Measurements from ENCODE around the gene CNP. TPM values are rescaled to one million over a fixed set of nuclear protein-coding genes. Genes with fewer than 3 reads are reported as not detected.

The CNP gene
- total and polyA plus RNA-seq, 2 donors (not counting 1 experiment from before 2014, with no cell fraction given) = 19.0 to 45.2 TPM

GRCh38 chr17:41959030-41959335 lies 7.6 kb upstream of the CNP start:
- no peaks in the 10 kb centered on the region for H3K9me3 ChIP-seq (ENCODE audit: control extremely low read depth in 1 of 3, control insufficient read depth in 2 of 3, insufficient read depth in 1 of 3, low read length in 2 of 3)
- no peak overlapping the region for H2AFZ ChIP-seq (ENCODE audit: insufficient read depth, low read depth, low read length, poor library complexity, severe bottlenecking)
- H3K27me3 ChIP-seq (replicated peaks in 1 of 4; ENCODE audit: control extremely low read depth in 1 of 4, control insufficient read depth in 3 of 4, insufficient read depth in 4 of 4, low read length in 3 of 4) = no peaks in the 10 kb centered on the region
- no peaks in the 10 kb centered on the region for H3K79me2 ChIP-seq (ENCODE audit: control insufficient read depth, insufficient read depth, low read length)
- Mint-ChIP-seq H3K4me1 (no peaks in the 10 kb centered on the region), H3K27me3 (no peaks in the 10 kb centered on the region), H3K9me3 (ENCODE audit: insufficient read depth) (no peaks in the 10 kb centered on the region), H3K27ac (no peak overlapping the region), H3K4me3 (no peak overlapping the region)
- intact Hi-C loops (cut with micrococcal nuclease) = no loop called here
- no peak overlapping the region for H3K27ac ChIP-seq (ENCODE audit: low read length in 2 of 2)
- ChIA-PET POLR2A (interaction anchor here (0.6 kb wide), 1 partner anchor 59 kb away, joined by 3 read pairs; no protein-coding TSS in a partner anchor), CTCF (interaction anchor here (0.7 to 11.6 kb wide), 9 partner anchors 10 to 222 kb away, joined by 3 to 115 read pairs (median 3); partner anchors contain the start of genes DHX58, HSPB9, KAT2A and NKIRAS2)
- no peak overlapping the region for H3K4me2 ChIP-seq (replicated peaks; ENCODE audit: low read depth, low read length, poor library complexity, severe bottlenecking)
- no peak overlapping the region for H3K4me3 ChIP-seq (ENCODE audit: control extremely low read depth in 1 of 5, extremely low read depth in 1 of 5, insufficient read depth in 1 of 5, low read depth in 2 of 5, low read length in 4 of 5)
- H4K20me1 ChIP-seq (ENCODE audit: control insufficient read depth, insufficient read depth, low read length, poor library complexity, severe bottlenecking) = no peaks in the 10 kb centered on the region
- no peaks in the 10 kb centered on the region for H3K36me3 ChIP-seq (replicated peaks in 1 of 2; ENCODE audit: control extremely low read depth in 1 of 2, control insufficient read depth in 1 of 2, extremely low read depth in 1 of 2, insufficient read depth in 2 of 2, low read length in 1 of 2)
- DNase-seq (no peak), ATAC-seq (ENCODE audit: low read depth) (no peak)
- H3K4me1 ChIP-seq (ENCODE audit: control insufficient read depth in 2 of 2, insufficient read depth in 2 of 2, low read length in 2 of 2) = peaks cover 0 to 6% of the 10 kb centered on the region in 2 donors
- TF ChIP-seq EZH2 (IDR thresholded peaks at IDR 0.05; ENCODE audit: borderline replicate concordance, insufficient read depth, low read depth, low read length, poor library complexity, severe bottlenecking) (no peak), CTCF (IDR thresholded peaks at IDR 0.05) (no peak)
- no peak overlapping the region for H3K9ac ChIP-seq (ENCODE audit: low read length)
- WGBS (ENCODE audit: insufficient coverage) = 89% methylated on average over 2 of the region's 2 CpGs

- Histone ChIP-seq H3K9ac (ENCODE audit: low read length) (no peak overlapping the region), H3K27ac (ENCODE audit: low read length in 2 of 2) (no peak overlapping the region), H3K4me2 (replicated peaks; ENCODE audit: low read depth, low read length, poor library complexity, severe bottlenecking) (no peak overlapping the region), H3K4me1 (ENCODE audit: control insufficient read depth in 2 of 2, insufficient read depth in 2 of 2, low read length in 2 of 2) (peaks cover 0 to 6% of the 10 kb centered on the region in 2 donors), H3K9me3 (ENCODE audit: control extremely low read depth in 1 of 3, control insufficient read depth in 2 of 3, insufficient read depth in 1 of 3, low read length in 2 of 3) (no peaks in the 10 kb centered on the region), H4K20me1 (ENCODE audit: control insufficient read depth, insufficient read depth, low read length, poor library complexity, severe bottlenecking) (no peaks in the 10 kb centered on the region), H2AFZ (ENCODE audit: insufficient read depth, low read depth, low read length, poor library complexity, severe bottlenecking) (no peak overlapping the region), H3K4me3 (ENCODE audit: control extremely low read depth in 1 of 5, extremely low read depth in 1 of 5, insufficient read depth in 1 of 5, low read depth in 2 of 5, low read length in 4 of 5) (no peak overlapping the region), H3K27me3 (replicated peaks in 1 of 4; ENCODE audit: control extremely low read depth in 1 of 4, control insufficient read depth in 3 of 4, insufficient read depth in 4 of 4, low read length in 3 of 4) (no peaks in the 10 kb centered on the region), H3K36me3 (replicated peaks in 1 of 2; ENCODE audit: control extremely low read depth in 1 of 2, control insufficient read depth in 1 of 2, extremely low read depth in 1 of 2, insufficient read depth in 2 of 2, low read length in 1 of 2) (no peaks in the 10 kb centered on the region), H3K79me2 (ENCODE audit: control insufficient read depth, insufficient read depth, low read length) (no peaks in the 10 kb centered on the region)
- ATAC-seq (ENCODE audit: low read depth) (no peak), DNase-seq (no peak)
- 83% methylated on average over 17 of the region's 17 CpGs for WGBS (ENCODE audit: insufficient coverage)
- H3K27ac Mint-ChIP-seq = no peak overlapping the region
- H3K4me1 Mint-ChIP-seq = no peaks in the 10 kb centered on the region
- CTCF ChIA-PET = interaction anchor here (0.8 to 11.6 kb wide), 11 partner anchors 11 to 161 kb away, joined by 3 to 115 read pairs (median 5); partner anchors contain the start of genes DHX58, HSPB9, KAT2A and NKIRAS2
- POLR2A ChIA-PET = interaction anchor here (0.5 to 0.6 kb wide), 2 partner anchors 12 to 59 kb away, joined by 3 to 4 read pairs; no protein-coding TSS in a partner anchor
- TF ChIP-seq EZH2 (IDR thresholded peaks at IDR 0.05; ENCODE audit: borderline replicate concordance, insufficient read depth, low read depth, low read length, poor library complexity, severe bottlenecking) = no peak
- no peak for TF ChIP-seq CTCF (IDR thresholded peaks at IDR 0.05)
- intact Hi-C loops (cut with micrococcal nuclease) = loop anchor here (10.0 kb wide), 1 partner anchor 225 kb away; the partner anchor contains the start of gene HAP1
- H3K9me3 Mint-ChIP-seq (ENCODE audit: insufficient read depth) = no peaks in the 10 kb centered on the region
- H3K27me3 Mint-ChIP-seq = no peaks in the 10 kb centered on the region
- H3K4me3 Mint-ChIP-seq = no peak overlapping the region
Observed at GRCh38 chr17:41959336-41960095, 7.1 kb upstream of the CNP start.
